ENCODE results near the gene FHAD1. TPM values are rescaled to one million over a fixed set of nuclear protein-coding genes. Genes with fewer than 3 reads are reported as not detected.

Gene FHAD1
- total and polyA plus RNA-seq, 2 of the 13 experiments (the other 11 are each of a cell fraction or from before 2014, with no cell fraction given), result not detected

DNA sequence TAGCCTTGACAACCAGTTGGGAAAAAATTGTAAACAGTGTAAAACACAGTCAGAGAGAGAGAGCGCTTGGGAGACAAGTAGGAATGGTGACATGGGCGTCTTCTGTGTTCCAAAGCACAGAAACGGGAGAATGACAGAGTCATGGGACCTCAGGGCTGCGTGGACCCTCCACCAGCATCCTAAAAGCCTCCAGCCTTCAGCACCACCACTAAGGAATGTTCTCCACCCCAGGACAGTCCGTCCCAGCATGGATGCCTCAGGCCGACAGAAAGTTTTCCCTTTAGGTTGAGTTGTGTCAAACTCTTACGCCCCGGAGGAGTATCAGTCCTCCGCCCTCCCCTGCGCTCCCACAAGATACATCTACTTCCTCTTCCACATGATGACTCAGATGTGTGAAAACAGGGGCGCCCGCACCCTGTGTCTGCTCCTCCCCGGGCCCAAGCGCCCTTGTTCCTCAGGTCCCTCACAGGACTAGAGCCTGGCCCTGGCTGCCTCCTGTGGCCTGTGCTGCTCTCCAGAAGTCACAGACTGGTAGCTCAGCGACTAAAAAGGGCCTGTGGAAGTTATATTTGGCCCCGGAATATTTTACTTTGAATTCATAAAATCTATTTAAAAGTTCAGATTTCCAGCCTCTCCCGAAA lies 98.8 kb downstream of the FHAD1 start (continued):
- TF ChIP-seq, protein P1, sequence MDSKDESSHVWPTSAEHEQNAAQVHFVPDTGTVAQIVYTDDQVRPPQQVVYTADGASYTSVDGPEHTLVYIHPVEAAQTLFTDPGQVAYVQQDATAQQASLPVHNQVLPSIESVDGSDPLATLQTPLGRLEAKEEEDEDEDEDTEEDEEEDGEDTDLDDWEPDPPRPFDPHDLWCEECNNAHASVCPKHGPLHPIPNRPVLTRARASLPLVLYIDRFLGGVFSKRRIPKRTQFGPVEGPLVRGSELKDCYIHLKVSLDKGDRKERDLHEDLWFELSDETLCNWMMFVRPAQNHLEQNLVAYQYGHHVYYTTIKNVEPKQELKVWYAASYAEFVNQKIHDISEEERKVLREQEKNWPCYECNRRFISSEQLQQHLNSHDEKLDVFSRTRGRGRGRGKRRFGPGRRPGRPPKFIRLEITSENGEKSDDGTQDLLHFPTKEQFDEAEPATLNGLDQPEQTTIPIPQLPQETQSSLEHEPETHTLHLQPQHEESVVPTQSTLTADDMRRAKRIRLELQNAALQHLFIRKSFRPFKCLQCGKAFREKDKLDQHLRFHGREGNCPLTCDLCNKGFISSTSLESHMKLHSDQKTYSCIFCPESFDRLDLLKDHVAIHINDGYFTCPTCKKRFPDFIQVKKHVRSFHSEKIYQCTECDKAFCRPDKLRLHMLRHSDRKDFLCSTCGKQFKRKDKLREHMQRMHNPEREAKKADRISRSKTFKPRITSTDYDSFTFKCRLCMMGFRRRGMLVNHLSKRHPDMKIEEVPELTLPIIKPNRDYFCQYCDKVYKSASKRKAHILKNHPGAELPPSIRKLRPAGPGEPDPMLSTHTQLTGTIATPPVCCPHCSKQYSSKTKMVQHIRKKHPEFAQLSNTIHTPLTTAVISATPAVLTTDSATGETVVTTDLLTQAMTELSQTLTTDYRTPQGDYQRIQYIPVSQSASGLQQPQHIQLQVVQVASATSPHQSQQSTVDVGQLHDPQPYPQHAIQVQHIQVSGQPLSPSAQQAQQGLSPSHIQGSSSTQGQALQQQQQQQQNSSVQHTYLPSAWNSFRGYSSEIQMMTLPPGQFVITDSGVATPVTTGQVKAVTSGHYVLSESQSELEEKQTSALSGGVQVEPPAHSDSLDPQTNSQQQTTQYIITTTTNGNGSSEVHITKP (CRISPR knock-in tag; IDR thresholded peaks at IDR 0.05; ENCODE audit: low read depth), result no peak
- no peak for TF ChIP-seq ZFP82 (CRISPR knock-in tag; IDR thresholded peaks at IDR 0.05; ENCODE audit: borderline replicate concordance)
- TF ChIP-seq ZFP37 (CRISPR knock-in tag; IDR thresholded peaks at IDR 0.05; ENCODE audit: borderline replicate concordance), result no peak
- TF ChIP-seq YY1 (IDR thresholded peaks at IDR 0.05; ENCODE audit: insufficient read depth, insufficient replicate concordance, low read depth, low read length), result no peak
- no peak for TF ChIP-seq ZNF251 (CRISPR knock-in tag; IDR thresholded peaks at IDR 0.05)
- TF ChIP-seq ZNF547 (CRISPR knock-in tag; IDR thresholded peaks at IDR 0.05), result no peak

DNA sequence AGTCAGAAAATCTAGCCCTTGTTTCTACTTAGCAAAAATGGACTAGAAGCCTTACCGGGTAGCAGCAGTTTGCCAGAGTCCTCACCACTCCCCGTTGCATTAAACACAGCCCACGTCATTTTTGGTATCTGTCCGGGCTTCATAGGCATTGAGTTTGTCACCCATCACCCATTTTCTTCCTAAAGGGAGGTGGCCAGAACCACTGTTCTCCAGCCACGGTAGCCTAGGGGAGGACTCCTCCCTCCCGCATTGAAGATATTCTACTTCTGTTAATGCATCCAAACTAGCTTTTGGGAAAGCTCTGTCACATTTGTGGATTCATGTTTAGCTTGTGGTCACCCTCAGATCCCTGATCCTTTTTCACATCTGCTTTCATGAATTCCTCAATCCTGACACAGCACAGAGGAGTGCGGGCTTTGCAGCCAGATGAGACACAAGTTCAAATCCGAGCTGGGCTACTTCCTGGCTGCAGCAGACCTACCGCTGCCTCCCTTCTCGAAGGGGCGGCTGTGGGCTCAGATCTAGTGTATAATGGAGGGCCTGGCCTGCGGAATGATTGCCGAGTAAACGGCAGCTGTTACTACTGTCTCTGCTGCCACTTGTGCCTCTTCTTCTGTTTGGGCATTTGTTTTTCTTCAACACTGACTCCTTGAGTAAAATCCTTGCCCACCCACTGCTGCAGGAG lies 99.5 kb downstream of the FHAD1 start:
- ChIA-PET POLR2A (no interaction called here), CTCF (ENCODE audit: low intra/inter-chr PET ratio, low total read pairs) (no interaction called here)
- Histone ChIP-seq H3K9me3 (ENCODE audit: low read length) (no peaks in the 10 kb centered on the region), H3K27ac (ENCODE audit: extremely low read length, insufficient read depth, low read length) (no peak overlapping the region), H3K4me1 (ENCODE audit: insufficient read depth, low read length) (peaks cover 29% of the 10 kb centered on the region), H3K36me3 (replicated peaks in 1 of 2; ENCODE audit: control insufficient read depth in 1 of 2, insufficient read depth in 2 of 2, low read length in 2 of 2) (no peaks in the 10 kb centered on the region), H3K4me2 (ENCODE audit: low read depth, low read length) (no peak overlapping the region), H3K79me2 (ENCODE audit: insufficient read depth, low read length) (no peaks in the 10 kb centered on the region), H3K9ac (ENCODE audit: insufficient read depth, low read depth, low read length) (no peak overlapping the region), H4K20me1 (ENCODE audit: insufficient read depth, low read length) (no peaks in the 10 kb centered on the region), H3K27me3 (ENCODE audit: control insufficient read depth in 1 of 2, insufficient read depth in 2 of 2, low read length in 2 of 2) (peaks cover 0 to 21% of the 10 kb centered on the region in 2 experiments; a peak in 4 of 5 replicates), H2AFZ (ENCODE audit: low read length) (no peak overlapping the region), H3K4me3 (replicated peaks in 1 of 3; ENCODE audit: insufficient read depth in 1 of 3, low read depth in 2 of 3, low read length in 3 of 3) (no peak overlapping the region)
- no TSS peak for BruUV-seq (replicated peaks)
- no peak for DNase-seq (ENCODE audit: low spot score)
- 52% methylated on average over 14 of the region's 14 CpGs for WGBS (ENCODE audit: low lambda C conversion rate)
- no peak for ATAC-seq
- in situ Hi-C loops (cut with HindIII; ENCODE audit: extremely low pct_ligation_motif_present, low pct_unique_long_range_greater_than_20kb) (no loop called here), intact Hi-C loops (cut with micrococcal nuclease; ENCODE audit: unreplicated experiment) (no loop called here)
- no peak for FAIRE-seq
- TF ChIP-seq GZF1 (CRISPR knock-in tag; IDR thresholded peaks at IDR 0.05), result no peak
- no peak for TF ChIP-seq ERF (CRISPR knock-in tag; IDR thresholded peaks at IDR 0.05)
- TF ChIP-seq HIVEP1 (CRISPR knock-in tag; IDR thresholded peaks at IDR 0.05), result no peak
- TF ChIP-seq, protein P2, sequence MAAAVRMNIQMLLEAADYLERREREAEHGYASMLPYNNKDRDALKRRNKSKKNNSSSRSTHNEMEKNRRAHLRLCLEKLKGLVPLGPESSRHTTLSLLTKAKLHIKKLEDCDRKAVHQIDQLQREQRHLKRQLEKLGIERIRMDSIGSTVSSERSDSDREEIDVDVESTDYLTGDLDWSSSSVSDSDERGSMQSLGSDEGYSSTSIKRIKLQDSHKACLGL (CRISPR knock-in tag; IDR thresholded peaks at IDR 0.05), result no peak
- TF ChIP-seq RBM22 (optimal IDR thresholded peaks at IDR 0.05; ENCODE audit: low read length), result no peak
- TF ChIP-seq, protein P3, sequence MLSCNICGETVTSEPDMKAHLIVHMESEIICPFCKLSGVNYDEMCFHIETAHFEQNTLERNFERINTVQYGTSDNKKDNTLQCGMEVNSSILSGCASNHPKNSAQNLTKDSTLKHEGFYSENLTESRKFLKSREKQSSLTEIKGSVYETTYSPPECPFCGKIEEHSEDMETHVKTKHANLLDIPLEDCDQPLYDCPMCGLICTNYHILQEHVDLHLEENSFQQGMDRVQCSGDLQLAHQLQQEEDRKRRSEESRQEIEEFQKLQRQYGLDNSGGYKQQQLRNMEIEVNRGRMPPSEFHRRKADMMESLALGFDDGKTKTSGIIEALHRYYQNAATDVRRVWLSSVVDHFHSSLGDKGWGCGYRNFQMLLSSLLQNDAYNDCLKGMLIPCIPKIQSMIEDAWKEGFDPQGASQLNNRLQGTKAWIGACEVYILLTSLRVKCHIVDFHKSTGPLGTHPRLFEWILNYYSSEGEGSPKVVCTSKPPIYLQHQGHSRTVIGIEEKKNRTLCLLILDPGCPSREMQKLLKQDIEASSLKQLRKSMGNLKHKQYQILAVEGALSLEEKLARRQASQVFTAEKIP (CRISPR knock-in tag; IDR thresholded peaks at IDR 0.05; ENCODE audit: borderline replicate concordance), result no peak
- TF ChIP-seq HOXA5 (CRISPR knock-in tag; IDR thresholded peaks at IDR 0.05), result no peak
- TF ChIP-seq MAFF (IDR thresholded peaks at IDR 0.05; ENCODE audit: low read depth, low read length), result no peak
- no peak for TF ChIP-seq ZNF652 (CRISPR knock-in tag; IDR thresholded peaks at IDR 0.05; ENCODE audit: borderline replicate concordance, low read depth)
- TF ChIP-seq ZNF552 (CRISPR knock-in tag; IDR thresholded peaks at IDR 0.05; ENCODE audit: borderline replicate concordance), result no peak
- TF ChIP-seq JUN (CRISPR knock-in tag; IDR thresholded peaks at IDR 0.05), result no peak
- TF ChIP-seq NFYC (CRISPR knock-in tag; IDR thresholded peaks at IDR 0.05), result no peak

All from HepG2 (cell line).